Measurements from ENCODE around the gene DYRK1B.
"Not testable (repeated sequence)": the region's sequence is repeated elsewhere in the genome, so short reads cannot be mapped to it uniquely, and the experiment has no call there.

Gene DYRK1B

GRCh38 chr19:39829702-39830275, 4.2 kb downstream of the DYRK1B start:
- DNase-seq, result no peak

GRCh38 chr19:39828654-39829032, 5.3 kb downstream of the DYRK1B start:
- DNase-seq, result no peak

DNA sequence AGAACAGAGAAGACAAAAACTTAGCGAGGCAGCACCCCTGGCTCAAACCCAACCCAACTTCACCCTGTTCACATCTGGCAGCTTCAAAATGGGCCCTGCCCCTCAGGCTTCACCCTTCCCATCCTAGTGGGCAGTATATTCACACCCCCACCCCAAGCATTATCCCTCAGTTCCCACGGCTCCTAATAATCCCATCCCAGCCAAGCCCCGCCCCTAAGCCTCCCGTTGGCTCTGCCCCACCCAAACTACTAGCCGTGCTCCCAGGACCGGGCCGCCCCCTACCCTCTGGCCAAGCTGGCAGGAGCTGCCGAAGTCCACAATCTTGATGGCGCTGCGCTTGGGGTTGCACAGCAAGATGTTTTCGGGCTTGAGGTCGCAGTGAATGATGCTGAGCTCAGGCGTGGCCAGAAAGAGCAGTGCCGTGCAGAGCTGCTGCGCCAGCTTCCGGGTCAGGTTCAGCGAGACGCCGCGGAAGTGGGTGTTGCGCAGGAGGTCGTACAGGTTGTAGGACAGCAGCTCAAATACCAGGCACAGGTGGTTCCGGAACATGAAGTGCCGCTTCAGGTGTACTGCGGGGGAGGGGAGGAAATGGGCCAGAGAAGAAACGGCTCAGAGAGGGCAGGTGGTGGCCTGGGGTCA, 5.8 kb downstream of the DYRK1B start:
- DNase-seq, result no peak

DNA sequence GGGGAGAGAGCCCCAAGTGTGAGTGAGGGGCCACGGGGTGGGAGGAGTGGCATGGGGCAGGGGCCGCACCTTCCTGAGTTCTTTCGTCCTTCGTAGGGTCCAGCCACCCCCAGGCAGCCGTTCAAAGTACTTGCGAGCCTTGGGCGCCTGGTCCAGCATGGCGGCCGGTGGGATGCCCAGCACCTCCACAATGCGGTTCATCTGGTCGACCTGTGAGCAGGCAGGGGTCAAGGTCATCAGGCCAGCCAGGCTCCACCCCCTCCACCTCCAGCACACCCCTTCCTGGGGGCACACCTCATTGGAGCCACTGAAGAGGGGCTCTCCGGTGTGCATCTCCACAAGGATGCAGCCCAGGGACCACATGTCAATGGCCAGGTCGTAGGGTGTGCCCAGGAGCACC, 6.7 kb downstream of the DYRK1B start:
- no peak for DNase-seq

DNA sequence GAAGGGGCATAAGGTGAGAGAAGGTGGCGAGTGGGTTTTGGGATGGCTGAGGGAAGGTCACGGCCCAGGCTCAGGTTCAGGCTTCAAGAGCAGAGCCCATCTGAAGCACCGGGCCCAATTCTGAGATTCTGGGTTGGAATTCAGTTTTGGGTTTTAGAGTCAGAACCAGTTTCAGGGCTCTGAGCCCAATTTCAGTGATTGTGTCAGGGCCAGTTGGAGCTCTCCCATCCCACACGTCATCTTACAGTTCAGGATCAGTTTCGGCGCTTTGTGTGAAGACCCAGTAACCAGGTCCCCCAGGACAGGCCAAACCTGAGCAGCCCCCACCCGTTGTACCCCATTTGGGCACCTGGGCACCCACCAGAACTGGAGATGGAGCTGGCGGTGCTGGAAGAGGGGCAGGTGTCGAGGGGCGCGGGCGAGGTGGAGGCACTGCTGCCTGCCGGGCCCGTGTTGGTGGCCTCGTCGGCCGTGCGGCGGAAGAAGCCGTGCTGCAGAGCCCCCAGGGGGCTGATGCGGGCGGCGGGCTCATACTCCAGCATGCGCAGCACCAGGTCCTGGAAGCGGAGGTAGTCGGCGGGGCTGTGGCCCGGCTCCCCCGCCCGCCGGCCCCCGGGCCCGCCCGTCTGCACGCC, 7.5 kb downstream of the DYRK1B start:
- DNase-seq, result no peak

GRCh38 chr19:39825531-39826076, 8.4 kb downstream of the DYRK1B start:
- DNase-seq, result no peak

- no peak for DNase-seq
Measured at GRCh38 chr19:39825093-39825463, 8.9 kb downstream of the DYRK1B start.

- peak; percentile 89 for DNase-seq
Measured at GRCh38 chr19:39824143-39825092, 9.5 kb downstream of the DYRK1B start.

DNA sequence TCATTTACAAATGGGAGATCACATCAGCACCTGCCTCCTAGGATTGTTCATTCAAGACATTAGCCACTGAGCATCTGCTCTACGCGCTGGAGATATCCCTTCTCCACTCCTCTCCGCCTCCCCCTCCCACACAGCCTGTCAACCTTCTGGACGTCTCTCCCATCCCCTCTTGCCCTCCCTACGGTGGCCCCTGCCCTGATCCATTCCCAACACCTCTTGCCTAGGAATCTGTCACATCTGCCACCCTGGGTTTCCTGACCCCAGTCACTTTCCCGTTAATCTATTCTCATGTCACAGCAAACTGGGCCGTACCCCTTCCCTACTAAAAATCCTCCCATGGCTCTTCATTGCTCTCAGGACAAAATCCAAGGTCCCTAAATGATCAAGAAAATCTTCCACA, 10.3 kb downstream of the DYRK1B start:
- DNase-seq, result no peak

- no peak for DNase-seq
Measured at GRCh38 chr19:39820696-39821095, 13.3 kb downstream of the DYRK1B start.

- DNase-seq, result no peak
Measured at GRCh38 chr19:39819786-39820185, 14.2 kb downstream of the DYRK1B start.

DNA sequence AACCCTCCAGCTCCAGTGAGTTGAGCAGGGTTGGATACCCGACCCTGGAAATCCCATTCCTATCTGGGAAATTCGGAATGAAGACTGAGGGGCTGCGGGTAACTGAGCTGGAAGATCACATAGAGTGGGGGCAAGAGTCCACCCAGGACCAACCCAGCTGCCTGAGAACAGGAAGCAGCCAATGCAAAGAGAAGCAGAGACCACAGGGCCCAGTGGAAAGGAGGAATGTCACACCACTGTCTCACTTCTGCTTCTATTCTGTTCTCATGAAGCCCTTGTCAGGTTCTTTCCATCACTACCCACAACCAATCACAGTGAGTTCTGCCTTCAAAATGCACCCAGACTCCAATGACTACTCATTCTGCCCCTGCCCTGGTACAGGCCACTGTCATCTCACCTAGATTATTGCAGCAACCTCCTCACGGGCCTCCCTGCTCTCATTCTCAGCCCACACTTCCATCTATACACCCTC, 15.3 kb downstream of the DYRK1B start:
- DNase-seq, result no peak

DNA sequence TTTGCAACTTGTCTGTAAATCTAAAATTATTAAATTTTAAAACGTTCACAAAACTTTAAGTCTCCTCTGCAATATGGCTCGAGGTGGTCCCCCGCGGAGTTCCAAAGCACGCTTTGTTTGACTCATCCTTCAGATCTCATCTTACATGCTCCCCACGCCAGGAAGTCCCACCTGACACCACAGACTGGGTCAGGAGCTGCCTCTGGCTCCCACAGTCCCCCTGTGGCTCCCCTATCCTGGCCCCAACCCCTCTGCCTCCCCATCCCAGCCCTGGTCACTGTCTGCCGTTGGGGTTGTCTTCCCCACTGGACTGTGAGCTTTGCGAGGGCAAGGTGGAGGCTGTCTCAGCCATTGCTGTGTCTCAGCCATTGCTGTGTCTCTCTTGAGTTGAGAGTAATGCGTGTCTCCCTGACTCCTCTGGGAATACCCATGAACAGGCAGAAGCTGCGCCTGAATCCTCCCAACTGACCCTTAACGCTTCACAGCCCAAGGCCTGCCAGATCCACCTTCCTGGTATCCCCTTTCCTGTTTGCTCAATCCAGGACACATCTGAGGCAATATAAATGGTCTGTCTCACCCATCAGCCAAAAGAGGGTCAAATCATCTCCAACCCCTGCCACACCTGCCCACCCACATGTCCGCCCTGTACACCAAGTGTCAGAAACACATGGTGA, 15.9 kb downstream of the DYRK1B start:
- DNase-seq, result no peak

GRCh38 chr19:39816287-39817048, 17.5 kb downstream of the DYRK1B start:
- no peak for DNase-seq

- DNase-seq, result no peak
Measured at GRCh38 chr19:39814595-39814994, 19.4 kb downstream of the DYRK1B start.

GRCh38 chr19:39814111-39814510, 19.9 kb downstream of the DYRK1B start:
- not testable (repeated sequence) for DNase-seq

- no peak for DNase-seq
Measured at GRCh38 chr19:39813264-39813993, 20.5 kb downstream of the DYRK1B start.

- no peak for DNase-seq
Measured at GRCh38 chr19:39811064-39811463, 22.9 kb downstream of the DYRK1B start.

GRCh38 chr19:39810424-39810823, 23.5 kb downstream of the DYRK1B start:
- DNase-seq, result no peak

GRCh38 chr19:39809368-39809767, 24.6 kb downstream of the DYRK1B start:
- DNase-seq, result no peak

DNA sequence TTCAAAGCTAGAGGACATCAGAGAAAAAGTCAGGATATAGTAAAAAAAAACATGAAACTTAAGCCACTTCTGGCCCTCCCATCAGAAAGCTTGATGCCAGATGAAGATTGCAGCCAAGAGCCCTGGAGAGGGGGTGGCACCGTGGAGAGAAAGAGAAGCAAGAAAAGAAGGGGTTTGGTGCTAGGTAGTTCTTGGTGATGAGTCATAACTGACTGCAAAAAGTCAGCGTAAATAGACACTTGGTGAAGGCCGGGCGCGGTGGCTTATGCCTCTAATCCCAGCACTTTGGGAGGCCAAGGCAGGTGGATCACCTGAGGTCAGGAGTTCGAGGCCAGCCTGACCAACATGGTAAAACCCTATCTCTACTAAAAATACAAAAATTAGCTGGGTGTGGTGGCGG, 25.3 kb downstream of the DYRK1B start:
- not testable (repeated sequence) for DNase-seq
